AG04450 (cell line): Measurements from ENCODE around the gene TAF4. TPM values are rescaled to one million over a fixed set of nuclear protein-coding genes. Genes with fewer than 3 reads are reported as not detected.
"Not testable (repeated sequence)": the region's sequence is repeated elsewhere in the genome, so short reads cannot be mapped to it uniquely, and the experiment has no call there.

Source experiments
- CTCF ChIA-PET: fragments of 300-600, 350-600 bp; formaldehyde crosslinking; extraction: SDS; loops from one replicate; lab custom pipeline; 2022; ENCODE audit warnings: antibody characterized with exemption, inconsistent platforms; lab: Charles Lee
- POLR2A ChIA-PET: fragments of 350-600 bp; formaldehyde crosslinking; extraction: SDS; loops from one replicate; lab custom pipeline; 2021; ENCODE audit warnings: antibody characterized with exemption, inconsistent platforms; lab: Yijun Ruan, JAX
- DNase-seq: peaks from one replicate; pipeline ENCODE4 v3.0.0-alpha.2; 2011; ENCODE audit warnings: low read depth, low spot score
- H3K27ac ChIP-seq: one replicate; pipeline ENCODE4 v1.5.1; 2012; ENCODE audit warnings: low read depth, low read length, control low read depth
- H3K27me3 ChIP-seq: one replicate; pipeline ENCODE4 v1.6.0; 2012; ENCODE audit warnings: low read length; ENCODE audit not compliant: control insufficient read depth, insufficient read depth
- H3K4me3 ChIP-seq: 2 replicates; pipeline ENCODE4 v1.5.1; 2011; ENCODE audit warnings: mild to moderate bottlenecking, low read depth, low read length, control low read depth
- H3K9me3 ChIP-seq: 2 replicates; pipeline ENCODE4 v1.5.1; 2012; ENCODE audit warnings: low read length; ENCODE audit not compliant: control insufficient read depth, insufficient read depth
- CTCF ChIP-seq: IDR thresholded peaks from 2 replicates; pipeline ENCODE4 v1.5.1; 2011; ENCODE audit warnings: low read depth, low read length, control low read depth, inconsistent platforms
- polyA plus RNA-seq: library from polyadenylated mRNA; depleted of rRNA; stranded (reverse); fragments of >200 nt; gene quantifications from 2 replicates; pipeline ENCODE4 v1.2.3, GENCODE V29; 2011

Gene TAF4
- polyA plus RNA-seq, 1 experiment = 2.7 TPM

GRCh38 chr20:62087227-62087626 is 21.5 kb upstream of the TAF4 start:
- CTCF ChIA-PET = no interaction called here
- TF ChIP-seq CTCF = no peak
- Histone ChIP-seq H3K27me3 (no peaks in the 10 kb centered on the region), H3K9me3 (peaks cover 9% of the 10 kb centered on the region; the same call in 1 of the 2 replicates), H3K27ac (no peak overlapping the region), H3K4me3 (no peak overlapping the region)
- POLR2A ChIA-PET = no interaction called here
- no peak for DNase-seq

- Histone ChIP-seq H3K4me3 (no peak overlapping the region), H3K27ac (no peak overlapping the region), H3K9me3 (peaks cover 14% of the 10 kb centered on the region), H3K27me3 (peaks cover 3% of the 10 kb centered on the region)
- TF ChIP-seq CTCF = no peak
- CTCF ChIA-PET = interaction anchor here (0.6 kb wide), 1 partner anchor 51 kb away, joined by 3 read pairs; no protein-coding TSS in a partner anchor
- DNase-seq = no peak
- POLR2A ChIA-PET = no interaction called here
Observed at GRCh38 chr20:62085206-62085605, 19.5 kb upstream of the TAF4 start.

- H3K9me3 ChIP-seq = peaks cover 16% of the 10 kb centered on the region
- H3K4me3 ChIP-seq, DNase-seq, POLR2A ChIA-PET, H3K27ac ChIP-seq, H3K27me3 ChIP-seq, CTCF ChIA-PET: not testable (repeated sequence)
Observed at GRCh38 chr20:62084224-62084623, 18.5 kb upstream of the TAF4 start.

GRCh38 chr20:62083312-62083711 is 17.6 kb upstream of the TAF4 start:
- peaks cover 6% of the 10 kb centered on the region for H3K27me3 ChIP-seq
- H3K27ac ChIP-seq = no peak overlapping the region
- peaks cover 23% of the 10 kb centered on the region for H3K9me3 ChIP-seq
- ChIA-PET CTCF (no interaction called here), POLR2A (no interaction called here)
- H3K4me3 ChIP-seq = no peak overlapping the region
- DNase-seq = no peak
- TF ChIP-seq CTCF = no peak

GRCh38 chr20:62080249-62080990 is 14.7 kb upstream of the TAF4 start:
- Histone ChIP-seq H3K9me3 (peaks cover 29% of the 10 kb centered on the region), H3K4me3 (no peak overlapping the region), H3K27me3 (peaks cover 6% of the 10 kb centered on the region), H3K27ac (no peak overlapping the region)
- no peak for TF ChIP-seq CTCF
- DNase-seq = no peak
- CTCF ChIA-PET = interaction anchor here (0.6 kb wide), 1 partner anchor 955 kb away, joined by 4 read pairs; no protein-coding TSS in a partner anchor
- POLR2A ChIA-PET = no interaction called here
